HepG2 (cell line): ENCODE measurements around the gene SLC9C2. TPM values are rescaled to one million over a fixed set of nuclear protein-coding genes. Genes with fewer than 3 reads are reported as not detected.
A peak's percentile ranks its signal among the peaks of the same experiment; 100 is the strongest.

Experiments used
- ATAC-seq: fragments of 200-7000 bp; cut with Tn5 transposase; 3 replicates; pipeline ENCODE4 v1.9.1; 2020; ENCODE audit warnings: mild to moderate bottlenecking, moderate library complexity
- BruUV-seq: library from RNA; stranded (reverse); fragments of 400-500 nt; replicated peaks from 2 replicates; lab custom pipeline; 2021; lab: Mats Ljungman, UMichigan
- CTCF ChIA-PET: fragments of 300-600 bp; formaldehyde crosslinking; extraction: SDS; loops from one replicate; lab custom pipeline; 2021; ENCODE audit warnings: low total read pairs, inconsistent platforms, low intra/inter-chr PET ratio; lab: Yijun Ruan, JAX
- POLR2A ChIA-PET: fragments of 350-600 bp; sonication (Branson Sonifier 250); formaldehyde crosslinking; loops from one replicate; lab custom pipeline; 2020; ENCODE audit warnings: antibody characterized with exemption, inconsistent platforms; lab: Yijun Ruan, JAX
- DNase-seq: peaks from one replicate; pipeline ENCODE4 v3.0.0-alpha.2; 2015; ENCODE audit warnings: low spot score
- FAIRE-seq: peaks from 3 replicates; lab custom pipeline; 2011; peaks lifted over from hg19 to GRCh38; lab: Jason Lieb, UNC
- H2AFZ ChIP-seq: one replicate; pipeline ENCODE4 v1.6.1; 2011; ENCODE audit warnings: low read length, inconsistent platforms
- H3K27ac ChIP-seq: fragments of 300-600 bp; 3 replicates; pipeline ENCODE4 v1.8.0; 2011; ENCODE audit warnings: mixed run types, mild to moderate bottlenecking, mixed read lengths, low read length, inconsistent platforms; ENCODE audit not compliant: insufficient read depth; ENCODE audit errors: extremely low read length
- H3K27me3 ChIP-seq, 2 experiments: fragments of 200-600 bp in 1 of 2; 2 replicates in 1 of 2; 3 replicates in 1 of 2; pipeline versions ENCODE4 v1.6.0 to v1.8.0; 2011; ENCODE audit warnings: low read length in 2 of 2, mild to moderate bottlenecking in 2 of 2, moderate library complexity in 2 of 2, inconsistent platforms in 1 of 2; ENCODE audit not compliant: insufficient read depth in 2 of 2, control insufficient read depth in 1 of 2
- H3K36me3 ChIP-seq, 2 experiments: fragments of 200-600 bp in 1 of 2; replicated peaks in 1 of 2; 2 replicates in 1 of 2; 3 replicates in 1 of 2; pipeline versions ENCODE4 v1.5.1 to v1.8.0; 2011; ENCODE audit warnings: low read length in 2 of 2, inconsistent platforms in 1 of 2; ENCODE audit not compliant: insufficient read depth in 2 of 2, control insufficient read depth in 1 of 2
- H3K4me1 ChIP-seq: 2 replicates; pipeline ENCODE4 v1.5.1; 2012; ENCODE audit warnings: low read length, inconsistent platforms; ENCODE audit not compliant: insufficient read depth
- H3K4me2 ChIP-seq: 2 replicates; pipeline ENCODE4 v1.6.0; 2011; ENCODE audit warnings: low read depth, low read length, inconsistent platforms
- H3K4me3 ChIP-seq, 3 experiments: fragments of 200-600 bp in 1 of 3; sonication (generic), shearing (Covaris generic) in 1 of 3; replicated peaks in 1 of 3; 2 replicates each; pipeline ENCODE4 v1.5.1; 2011 to 2016; ENCODE audit warnings: low read length in 3 of 3, inconsistent platforms in 2 of 3, low read depth in 2 of 3, mild to moderate bottlenecking in 2 of 3, control low read depth in 1 of 3, mixed read lengths in 1 of 3; ENCODE audit not compliant: insufficient read depth in 1 of 3
- H3K79me2 ChIP-seq: one replicate; pipeline ENCODE4 v1.6.1; 2011; ENCODE audit warnings: low read length, inconsistent platforms; ENCODE audit not compliant: insufficient read depth
- H3K9ac ChIP-seq: 2 replicates; pipeline ENCODE4 v1.6.0; 2011; ENCODE audit warnings: mild to moderate bottlenecking, low read depth, low read length, inconsistent platforms; ENCODE audit not compliant: insufficient read depth
- H3K9me3 ChIP-seq: 2 replicates; pipeline ENCODE4 v1.5.1; 2012; ENCODE audit warnings: mild to moderate bottlenecking, low read length
- H4K20me1 ChIP-seq: 2 replicates; pipeline ENCODE4 v1.6.0; 2011; ENCODE audit warnings: inconsistent platforms, mild to moderate bottlenecking, low read length, moderate library complexity; ENCODE audit not compliant: insufficient read depth
- BRCA1 ChIP-seq: sonication (generic); formaldehyde crosslinking; IDR thresholded peaks from 2 replicates; pipeline ENCODE4 v1.4.0; 2020; ENCODE audit warnings: missing genetic modification reagents
- EED ChIP-seq: sonication (generic); formaldehyde crosslinking; IDR thresholded peaks from 2 replicates; pipeline ENCODE4 v1.5.0; 2020; ENCODE audit warnings: mild to moderate bottlenecking, missing genetic modification reagents
- HNRNPH1 ChIP-seq: fragments of 200-400 bp; formaldehyde crosslinking; optimal IDR thresholded peaks from 2 replicates; pipeline ENCODE3; 2017; ENCODE audit warnings: mild to moderate bottlenecking, low read depth, low read length
- PCBP2 ChIP-seq: fragments of 200-400 bp; formaldehyde crosslinking; optimal IDR thresholded peaks from 2 replicates; pipeline ENCODE3; 2018; ENCODE audit warnings: low read length, low read depth; ENCODE audit not compliant: poor library complexity, severe bottlenecking
- PITX1 ChIP-seq: sonication (generic); formaldehyde crosslinking; IDR thresholded peaks from 2 replicates; pipeline ENCODE4 v1.5.1; 2020; ENCODE audit warnings: mild to moderate bottlenecking, missing genetic modification reagents
- SKI ChIP-seq: fragments of 450-650 bp; IDR thresholded peaks from one replicate; pipeline ENCODE4 v1.6.1; 2018; ENCODE audit warnings: mild to moderate bottlenecking; ENCODE audit not compliant: partially characterized antibody
- SNAI1 ChIP-seq: sonication (generic); formaldehyde crosslinking; IDR thresholded peaks from 2 replicates; pipeline ENCODE4 v1.5.0; 2020; ENCODE audit warnings: mild to moderate bottlenecking, missing genetic modification reagents, borderline replicate concordance
- XRCC5 ChIP-seq: fragments of 200-400 bp; formaldehyde crosslinking; optimal IDR thresholded peaks from 2 replicates; pipeline ENCODE3; 2017; ENCODE audit warnings: mild to moderate bottlenecking, low read length
- ZBTB3 ChIP-seq: sonication (generic); formaldehyde crosslinking; IDR thresholded peaks from 2 replicates; pipeline ENCODE4 v1.4.0; 2020; ENCODE audit warnings: low read depth, mild to moderate bottlenecking, moderate library complexity, missing genetic modification reagents, borderline replicate concordance
- ZBTB42 ChIP-seq: sonication (generic); formaldehyde crosslinking; IDR thresholded peaks from 2 replicates; pipeline ENCODE4 v1.5.0; 2020; ENCODE audit warnings: mild to moderate bottlenecking, missing genetic modification reagents
- ZC3H4 ChIP-seq: sonication (generic); formaldehyde crosslinking; IDR thresholded peaks from 2 replicates; pipeline ENCODE4 v1.4.0; 2020; ENCODE audit warnings: missing genetic modification reagents, borderline replicate concordance
- ZNF232 ChIP-seq: sonication (generic); formaldehyde crosslinking; IDR thresholded peaks from 2 replicates; pipeline ENCODE4 v1.4.0; 2020; ENCODE audit warnings: missing genetic modification reagents, borderline replicate concordance
- ZNF564 ChIP-seq: sonication (generic); formaldehyde crosslinking; IDR thresholded peaks from 2 replicates; pipeline ENCODE4 v1.8.1; 2023; ENCODE audit warnings: mild to moderate bottlenecking, missing genetic modification reagents
- ZNF782 ChIP-seq: sonication (generic); formaldehyde crosslinking; IDR thresholded peaks from 2 replicates; pipeline ENCODE4 v1.4.0; 2020; ENCODE audit warnings: missing genetic modification reagents, mild to moderate bottlenecking, borderline replicate concordance
- WGBS: methylation state at CpG from one replicate; pipeline ENCODE4 v1.1.6; 2017; ENCODE audit warnings: low lambda C conversion rate; 5-methylcytosine and 5-hydroxymethylcytosine counted together
- in situ Hi-C: cut with HindIII; loops from 2 replicates; pipeline ENCODE4 v1.10.0; 2017; ENCODE audit warnings: low pct_unique_long_range_greater_than_20kb; ENCODE audit not compliant: extremely low pct_ligation_motif_present
- intact Hi-C: fragments of 100-400 bp; cut with micrococcal nuclease; formaldehyde crosslinking; loops from one replicate; pipeline ENCODE4 v1.10.0; 2022; ENCODE audit not compliant: unreplicated experiment
- polyA plus RNA-seq, 8 experiments: library from polyadenylated mRNA; depleted of rRNA in 3 of 8; stranded (reverse) in 7 of 8; unstranded in 1 of 8; fragments of >200 nt; fragmentation: Illumina TruSeq in 4 of 8; extraction: Trizol in 4 of 8; gene quantifications; 2 replicates each; pipeline versions ENCODE4 v1.2.1 to v1.2.3, GENCODE V29; 2011 to 2016; ENCODE audit warnings: low read depth in 4 of 8, missing spikeins in 1 of 8, mixed read lengths in 1 of 8; ENCODE audit not compliant: insufficient read depth in 1 of 8
- total RNA-seq, 5 experiments: library from RNA; depleted of rRNA; stranded (reverse); fragments of >200 nt; fragmentation: Illumina TruSeq; extraction: Trizol; gene quantifications; 2 replicates each; pipeline ENCODE4 v1.2.3, GENCODE V29; 2016; ENCODE audit warnings: low read depth in 1 of 5
- TF ChIP-seq, protein P1 (sequence below): sonication (generic); formaldehyde crosslinking; IDR thresholded peaks from 2 replicates; pipeline ENCODE4 v1.5.0; 2020; ENCODE audit warnings: missing genetic modification reagents
- TF ChIP-seq, protein P2 (sequence below), 2 experiments: sonication (generic) in 1 of 2; formaldehyde crosslinking in 1 of 2; IDR thresholded peaks; 2 replicates each; pipeline versions ENCODE4 v1.5.1 to v1.6.1; 2011 to 2020; ENCODE audit warnings: borderline replicate concordance in 1 of 2, low read depth in 1 of 2, low read length in 1 of 2, mild to moderate bottlenecking in 1 of 2, missing genetic modification reagents in 1 of 2, moderate library complexity in 1 of 2
- TF ChIP-seq, protein P3 (sequence below): sonication (generic); formaldehyde crosslinking; IDR thresholded peaks from 2 replicates; pipeline ENCODE4 v1.9.0; 2022; ENCODE audit warnings: low read depth, missing genetic modification reagents
- TF ChIP-seq, protein P4 (sequence below): conservative IDR thresholded peaks from 2 replicates; pipeline ENCODE4 v1.6.1; 2018; ENCODE audit warnings: missing genetic modification reagents

SLC9C2 gene
- total and polyA plus RNA-seq, 2 of the 13 experiments (the other 11 are each of a cell fraction or from before 2014, with no cell fraction given) = 0.03 TPM; not detected in 1

DNA sequence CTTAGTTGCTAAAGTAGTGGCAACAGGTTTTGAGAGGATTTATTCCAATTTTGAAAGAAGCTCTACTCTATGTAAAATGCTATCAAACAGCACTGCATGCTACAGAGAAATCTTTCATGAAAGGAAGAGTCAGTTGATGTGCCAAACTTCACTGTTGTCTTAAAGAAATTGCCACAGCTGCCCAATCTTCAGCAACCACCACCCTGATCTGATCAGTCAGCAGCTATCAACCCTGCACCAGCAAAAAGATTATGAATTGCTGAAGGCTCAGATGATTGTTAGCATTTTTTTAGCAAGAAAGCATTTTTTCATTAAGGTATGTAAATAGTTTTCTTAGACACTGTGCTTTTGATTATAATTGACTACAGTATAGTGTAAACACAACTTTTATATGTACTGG is 49.6 kb downstream of the SLC9C2 start (continued):
- no peak for TF ChIP-seq EED (CRISPR knock-in tag)
- TF ChIP-seq ZBTB42 (CRISPR knock-in tag) = no peak
- no peak for TF ChIP-seq ZNF782 (CRISPR knock-in tag)
- no peak for TF ChIP-seq ZC3H4 (CRISPR knock-in tag)
- no peak for TF ChIP-seq XRCC5
- no peak for TF ChIP-seq PCBP2

DNA sequence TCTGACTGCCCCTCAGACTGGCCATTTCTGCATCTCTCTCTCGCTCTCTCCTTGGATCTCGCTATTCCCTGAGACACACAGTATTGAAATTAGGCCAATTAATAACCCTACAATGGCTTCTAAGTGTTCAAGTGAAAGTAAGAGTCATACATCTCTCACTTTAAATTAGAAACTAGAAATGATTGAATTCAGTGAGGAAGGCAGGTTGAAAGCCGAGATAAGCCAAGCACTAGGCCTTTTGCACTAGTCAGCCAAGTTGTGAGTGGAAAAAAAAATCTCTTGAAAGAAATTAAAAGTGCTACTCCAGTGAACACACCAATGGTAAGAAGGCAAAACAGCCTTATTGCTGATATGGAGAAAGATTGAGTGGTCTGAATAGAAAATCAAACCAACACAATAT is 51.2 kb downstream of the SLC9C2 start:
- ATAC-seq = no peak
- no peak for DNase-seq
- H3K4me1 ChIP-seq = no peaks in the 10 kb centered on the region
- FAIRE-seq = no peak
- BruUV-seq = no TSS peak
- H3K9me3 ChIP-seq = no peaks in the 10 kb centered on the region
- no peak overlapping the region for H3K9ac ChIP-seq
- H3K36me3 ChIP-seq = no peaks in the 10 kb centered on the region
- POLR2A ChIA-PET = no interaction called here
- in situ Hi-C loops (no loop called here), intact Hi-C loops (no loop called here)
- no peaks in the 10 kb centered on the region for H3K27me3 ChIP-seq
- no peak overlapping the region for H3K4me2 ChIP-seq
- WGBS = 10% methylated on average over 3 of the region's 3 CpGs
- no peak overlapping the region for H3K27ac ChIP-seq
- peak overlapping the region; percentile 42 for H2AFZ ChIP-seq
- CTCF ChIA-PET = no interaction called here
- no peaks in the 10 kb centered on the region for H4K20me1 ChIP-seq
- H3K4me3 ChIP-seq = no peak overlapping the region
- H3K79me2 ChIP-seq = no peaks in the 10 kb centered on the region
- no peak for TF ChIP-seq ZBTB3
- TF ChIP-seq SNAI1 (CRISPR knock-in tag) = no peak
- no peak for TF ChIP-seq ZNF232 (CRISPR knock-in tag)
- TF ChIP-seq SKI = no peak
- TF ChIP-seq, protein P1, sequence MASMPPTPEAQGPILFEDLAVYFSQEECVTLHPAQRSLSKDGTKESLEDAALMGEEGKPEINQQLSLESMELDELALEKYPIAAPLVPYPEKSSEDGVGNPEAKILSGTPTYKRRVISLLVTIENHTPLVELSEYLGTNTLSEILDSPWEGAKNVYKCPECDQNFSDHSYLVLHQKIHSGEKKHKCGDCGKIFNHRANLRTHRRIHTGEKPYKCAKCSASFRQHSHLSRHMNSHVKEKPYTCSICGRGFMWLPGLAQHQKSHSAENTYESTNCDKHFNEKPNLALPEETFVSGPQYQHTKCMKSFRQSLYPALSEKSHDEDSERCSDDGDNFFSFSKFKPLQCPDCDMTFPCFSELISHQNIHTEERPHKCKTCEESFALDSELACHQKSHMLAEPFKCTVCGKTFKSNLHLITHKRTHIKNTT = no peak
- no peak for TF ChIP-seq HNRNPH1
- TF ChIP-seq, protein P2, sequence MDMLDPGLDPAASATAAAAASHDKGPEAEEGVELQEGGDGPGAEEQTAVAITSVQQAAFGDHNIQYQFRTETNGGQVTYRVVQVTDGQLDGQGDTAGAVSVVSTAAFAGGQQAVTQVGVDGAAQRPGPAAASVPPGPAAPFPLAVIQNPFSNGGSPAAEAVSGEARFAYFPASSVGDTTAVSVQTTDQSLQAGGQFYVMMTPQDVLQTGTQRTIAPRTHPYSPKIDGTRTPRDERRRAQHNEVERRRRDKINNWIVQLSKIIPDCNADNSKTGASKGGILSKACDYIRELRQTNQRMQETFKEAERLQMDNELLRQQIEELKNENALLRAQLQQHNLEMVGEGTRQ (IDR thresholded peaks at IDR 0.05; ENCODE audit: low read depth, low read length) = no peak
- TF ChIP-seq, protein P2 (CRISPR knock-in tag; IDR thresholded peaks at IDR 0.05; ENCODE audit: borderline replicate concordance) = no peak
- TF ChIP-seq, protein P3, sequence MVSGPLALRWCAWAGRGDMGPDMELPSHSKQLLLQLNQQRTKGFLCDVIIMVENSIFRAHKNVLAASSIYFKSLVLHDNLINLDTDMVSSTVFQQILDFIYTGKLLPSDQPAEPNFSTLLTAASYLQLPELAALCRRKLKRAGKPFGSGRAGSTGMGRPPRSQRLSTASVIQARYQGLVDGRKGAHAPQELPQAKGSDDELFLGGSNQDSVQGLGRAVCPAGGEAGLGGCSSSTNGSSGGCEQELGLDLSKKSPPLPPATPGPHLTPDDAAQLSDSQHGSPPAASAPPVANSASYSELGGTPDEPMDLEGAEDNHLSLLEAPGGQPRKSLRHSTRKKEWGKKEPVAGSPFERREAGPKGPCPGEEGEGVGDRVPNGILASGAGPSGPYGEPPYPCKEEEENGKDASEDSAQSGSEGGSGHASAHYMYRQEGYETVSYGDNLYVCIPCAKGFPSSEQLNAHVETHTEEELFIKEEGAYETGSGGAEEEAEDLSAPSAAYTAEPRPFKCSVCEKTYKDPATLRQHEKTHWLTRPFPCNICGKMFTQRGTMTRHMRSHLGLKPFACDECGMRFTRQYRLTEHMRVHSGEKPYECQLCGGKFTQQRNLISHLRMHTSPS (CRISPR knock-in tag) = no peak
- no peak for TF ChIP-seq ZNF564 (CRISPR knock-in tag)
- TF ChIP-seq BRCA1 (CRISPR knock-in tag) = no peak
- TF ChIP-seq PITX1 (CRISPR knock-in tag) = no peak
- TF ChIP-seq, protein P4, sequence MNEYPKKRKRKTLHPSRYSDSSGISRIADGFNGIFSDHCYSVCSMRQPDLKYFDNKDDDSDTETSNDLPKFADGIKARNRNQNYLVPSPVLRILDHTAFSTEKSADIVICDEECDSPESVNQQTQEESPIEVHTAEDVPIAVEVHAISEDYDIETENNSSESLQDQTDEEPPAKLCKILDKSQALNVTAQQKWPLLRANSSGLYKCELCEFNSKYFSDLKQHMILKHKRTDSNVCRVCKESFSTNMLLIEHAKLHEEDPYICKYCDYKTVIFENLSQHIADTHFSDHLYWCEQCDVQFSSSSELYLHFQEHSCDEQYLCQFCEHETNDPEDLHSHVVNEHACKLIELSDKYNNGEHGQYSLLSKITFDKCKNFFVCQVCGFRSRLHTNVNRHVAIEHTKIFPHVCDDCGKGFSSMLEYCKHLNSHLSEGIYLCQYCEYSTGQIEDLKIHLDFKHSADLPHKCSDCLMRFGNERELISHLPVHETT (CRISPR knock-in tag) = no peak
